K562 (cell line): Measurements from ENCODE around the gene MBD3. TPM values are rescaled to one million over a fixed set of nuclear protein-coding genes. Genes with fewer than 3 reads are reported as not detected.
A peak's percentile ranks its signal among the peaks of the same experiment; 100 is the strongest.

Experiments used
- ATAC-seq: fragments of 200-7000 bp; cut with Tn5 transposase; 3 replicates; pipeline ENCODE4 v1.9.1; 2020; ENCODE audit warnings: moderate library complexity
- BruUV-seq: library from RNA; stranded (reverse); fragments of 400-500 nt; replicated peaks from 2 replicates; lab custom pipeline; 2021; lab: Mats Ljungman, UMichigan
- CTCF ChIA-PET: fragments of 300-600 bp; formaldehyde crosslinking; extraction: SDS; loops from one replicate; lab custom pipeline; 2021; ENCODE audit warnings: low intra/inter-chr PET ratio; lab: Yijun Ruan, JAX
- POLR2A ChIA-PET: fragments of 300-600, 350-650 bp; sonication (Branson Sonifier 250); formaldehyde crosslinking; extraction: SDS; loops from one replicate; lab custom pipeline; 2021; ENCODE audit warnings: antibody characterized with exemption, inconsistent platforms; lab: Yijun Ruan, JAX
- DNase-seq, 4 experiments: peaks; one replicate each; pipeline versions ENCODE4 v3.0.0 to v3.0.0-alpha.2; 2011 to 2018; ENCODE audit warnings: low spot score in 3 of 4, mixed read lengths in 3 of 4; ENCODE audit errors: extremely low read depth in 1 of 4
- FAIRE-seq: peaks from 2 replicates; lab custom pipeline; 2011; peaks lifted over from hg19 to GRCh38; lab: Jason Lieb, UNC
- H2AFZ ChIP-seq: 2 replicates; pipeline ENCODE4 v1.6.0; 2011; ENCODE audit warnings: low read depth, low read length, control low read depth, inconsistent platforms
- H3K27ac ChIP-seq: fragments of 200-600 bp; 3 replicates; pipeline ENCODE4 v1.8.0; 2011; ENCODE audit warnings: low read depth, mild to moderate bottlenecking, control low read depth, inconsistent platforms, low read length, moderate library complexity, mixed read lengths; ENCODE audit errors: extremely low read depth
- H3K27me3 ChIP-seq, 2 experiments: fragments of 300-600 bp in 1 of 2; 2 replicates in 1 of 2; 3 replicates in 1 of 2; pipeline versions ENCODE4 v1.6.0 to v1.8.0; 2011; ENCODE audit warnings: inconsistent platforms in 2 of 2, low read length in 2 of 2, mild to moderate bottlenecking in 1 of 2, mixed read lengths in 1 of 2, moderate library complexity in 1 of 2; ENCODE audit not compliant: control insufficient read depth in 2 of 2, insufficient read depth in 2 of 2
- H3K36me3 ChIP-seq: fragments of 300-600 bp; 3 replicates; pipeline ENCODE4 v1.8.0; 2011; ENCODE audit warnings: mild to moderate bottlenecking, low read length, inconsistent platforms; ENCODE audit not compliant: control insufficient read depth, insufficient read depth
- H3K4me1 ChIP-seq, 2 experiments: fragments of 200-600 bp in 1 of 2; replicated peaks in 1 of 2; 2 replicates in 1 of 2; 3 replicates in 1 of 2; pipeline versions ENCODE4 v1.5.1 to v1.8.0; 2011; ENCODE audit warnings: inconsistent platforms in 2 of 2, low read length in 2 of 2, mild to moderate bottlenecking in 1 of 2, mixed read lengths in 1 of 2, moderate library complexity in 1 of 2; ENCODE audit not compliant: control insufficient read depth in 2 of 2, insufficient read depth in 2 of 2
- H3K4me2 ChIP-seq: 2 replicates; pipeline ENCODE4 v1.6.1; 2011; ENCODE audit warnings: low read length, control low read depth, inconsistent platforms, mixed read lengths; ENCODE audit not compliant: insufficient read depth
- H3K4me3 ChIP-seq: fragments of 200-600 bp; sonication (generic), shearing (Covaris generic); 2 replicates; pipeline ENCODE4 v1.5.1; 2016; ENCODE audit warnings: control low read depth, inconsistent platforms
- H3K79me2 ChIP-seq: fragments of 200-600 bp; 3 replicates; pipeline ENCODE4 v1.8.0; 2011; ENCODE audit warnings: low read length, inconsistent platforms; ENCODE audit not compliant: control insufficient read depth, insufficient read depth
- H3K9ac ChIP-seq, 2 experiments: 2 replicates each; pipeline versions ENCODE4 v1.6.0 to v1.6.1; 2011; ENCODE audit warnings: low read depth in 2 of 2, low read length in 2 of 2, control low read depth in 1 of 2, inconsistent platforms in 1 of 2, mild to moderate bottlenecking in 1 of 2, mixed read lengths in 1 of 2; ENCODE audit not compliant: insufficient read depth in 1 of 2
- H3K9me1 ChIP-seq: one replicate; pipeline ENCODE4 v1.6.0; 2011; ENCODE audit warnings: inconsistent platforms, mild to moderate bottlenecking, low read length, moderate library complexity; ENCODE audit not compliant: control insufficient read depth, insufficient read depth
- H3K9me3 ChIP-seq: replicated peaks from 2 replicates; pipeline ENCODE4 v1.5.1; 2011; ENCODE audit warnings: low read depth, low read length, inconsistent platforms; ENCODE audit not compliant: control insufficient read depth, insufficient read depth
- H4K20me1 ChIP-seq: replicated peaks from 2 replicates; pipeline ENCODE4 v1.6.1; 2011; ENCODE audit warnings: low read length, inconsistent platforms, mixed read lengths; ENCODE audit not compliant: control insufficient read depth, insufficient read depth
- WGBS: fragments of 100-300 bp; shearing (Covaris generic); methylation state at CpG from one replicate; pipeline ENCODE4 v1.1.6; 2016; ENCODE audit warnings: low coverage, mixed read lengths; ENCODE audit not compliant: insufficient coverage; ENCODE audit errors: missing lambda C conversion rate; 5-methylcytosine and 5-hydroxymethylcytosine counted together
- in situ Hi-C: fragments of 300-500 bp; cut with MboI; formaldehyde crosslinking; loops from 4 replicates; pipeline ENCODE4 v1.15.0; 2018; ENCODE audit warnings: inconsistent platforms, mixed read lengths
- intact Hi-C: fragments of 100-400 bp; cut with micrococcal nuclease; formaldehyde crosslinking; loops from 2 replicates; pipeline ENCODE4 v1.14.2; 2022
- polyA plus RNA-seq, 8 experiments: library from polyadenylated mRNA; depleted of rRNA in 4 of 8; stranded (reverse) in 5 of 8; unstranded in 3 of 8; fragments of >200 nt; fragmentation: Nextera tagmentation in 2 of 8; fragmentation: Illumina TruSeq in 1 of 8; extraction: Ambion mirVana in 2 of 8; extraction: Trizol in 1 of 8; gene quantifications; 2 replicates each; pipeline versions ENCODE4 v1.2.1 to v1.2.3, GENCODE V29; 2011 to 2014; ENCODE audit warnings: inconsistent platforms in 1 of 8, missing spikeins in 1 of 8
- total RNA-seq, 7 experiments: library from RNA; depleted of rRNA in 6 of 7; stranded (reverse); fragments of >200 nt in 6 of 7; fragmentation: Illumina TruSeq in 2 of 7; extraction: Trizol in 2 of 7; gene quantifications; 2 replicates each; pipeline versions ENCODE4 v1.2.1 to v1.2.3, GENCODE V29; 2011 to 2021; ENCODE audit warnings: low replicate concordance in 1 of 7
- TF ChIP-seq, protein P1 (sequence below), 2 experiments: fragments of 450-650 bp in 1 of 2; sonication (generic) in 1 of 2; formaldehyde crosslinking in 1 of 2; IDR thresholded peaks; 2 replicates each; pipeline versions ENCODE4 v1.7.1 to v1.9.0; 2016 to 2022; ENCODE audit warnings: inconsistent platforms in 1 of 2, mild to moderate bottlenecking in 1 of 2, missing genetic modification reagents in 1 of 2

MBD3 gene
- total and polyA plus RNA-seq, 9 of the 15 experiments (the other 6 are each of a cell fraction or from before 2014, with no cell fraction given), result 0.24 to 137 (median 30.9) TPM

DNA sequence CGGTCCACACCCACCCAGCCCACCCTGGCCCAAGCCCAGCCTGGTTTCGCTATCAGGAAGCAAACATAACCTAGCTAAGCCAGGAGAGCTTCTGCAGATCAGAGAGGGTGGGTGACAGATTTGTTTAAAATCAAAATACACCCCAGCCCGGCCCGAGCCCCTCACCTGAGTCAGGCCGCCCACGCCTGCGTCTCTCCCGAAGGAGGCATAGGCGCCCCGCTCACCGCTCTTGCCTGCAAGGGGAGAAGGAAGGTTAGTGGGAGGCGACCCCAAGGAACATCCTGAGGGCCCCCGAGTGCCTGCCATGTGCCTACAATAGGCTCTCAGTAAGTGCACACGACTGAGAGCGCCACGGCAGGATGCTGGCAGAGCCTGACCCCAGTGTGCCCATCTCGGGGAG, 34.5 kb upstream of the MBD3 start:
- ChIA-PET POLR2A (no interaction called here), CTCF (no interaction called here)
- 96% methylated on average over 16 of the region's 17 CpGs for WGBS
- in situ Hi-C loops, result no loop called here
- no peak overlapping the region for H2AFZ ChIP-seq
- FAIRE-seq (no peak), ATAC-seq (no peak), DNase-seq (no peak)
- no peaks in the 10 kb centered on the region for H3K9me1 ChIP-seq
- no TSS peak for BruUV-seq
- no peaks in the 10 kb centered on the region for H3K27me3 ChIP-seq
- no peaks in the 10 kb centered on the region for H4K20me1 ChIP-seq
- H3K4me2 ChIP-seq, result no peak overlapping the region
- H3K27ac ChIP-seq, result no peak overlapping the region
- intact Hi-C loops, result no loop called here
- H3K79me2 ChIP-seq, result peaks cover 27% of the 10 kb centered on the region
- H3K4me3 ChIP-seq, result no peak overlapping the region
- H3K9ac ChIP-seq, result peak overlapping the region in 1 of 2 experiments; percentile 45; a peak in 1 of 4 replicates
- no peaks in the 10 kb centered on the region for H3K9me3 ChIP-seq
- H3K4me1 ChIP-seq, result peaks cover 1 to 67% of the 10 kb centered on the region in 2 experiments; a peak in 4 of 5 replicates
- TF ChIP-seq, protein P1, sequence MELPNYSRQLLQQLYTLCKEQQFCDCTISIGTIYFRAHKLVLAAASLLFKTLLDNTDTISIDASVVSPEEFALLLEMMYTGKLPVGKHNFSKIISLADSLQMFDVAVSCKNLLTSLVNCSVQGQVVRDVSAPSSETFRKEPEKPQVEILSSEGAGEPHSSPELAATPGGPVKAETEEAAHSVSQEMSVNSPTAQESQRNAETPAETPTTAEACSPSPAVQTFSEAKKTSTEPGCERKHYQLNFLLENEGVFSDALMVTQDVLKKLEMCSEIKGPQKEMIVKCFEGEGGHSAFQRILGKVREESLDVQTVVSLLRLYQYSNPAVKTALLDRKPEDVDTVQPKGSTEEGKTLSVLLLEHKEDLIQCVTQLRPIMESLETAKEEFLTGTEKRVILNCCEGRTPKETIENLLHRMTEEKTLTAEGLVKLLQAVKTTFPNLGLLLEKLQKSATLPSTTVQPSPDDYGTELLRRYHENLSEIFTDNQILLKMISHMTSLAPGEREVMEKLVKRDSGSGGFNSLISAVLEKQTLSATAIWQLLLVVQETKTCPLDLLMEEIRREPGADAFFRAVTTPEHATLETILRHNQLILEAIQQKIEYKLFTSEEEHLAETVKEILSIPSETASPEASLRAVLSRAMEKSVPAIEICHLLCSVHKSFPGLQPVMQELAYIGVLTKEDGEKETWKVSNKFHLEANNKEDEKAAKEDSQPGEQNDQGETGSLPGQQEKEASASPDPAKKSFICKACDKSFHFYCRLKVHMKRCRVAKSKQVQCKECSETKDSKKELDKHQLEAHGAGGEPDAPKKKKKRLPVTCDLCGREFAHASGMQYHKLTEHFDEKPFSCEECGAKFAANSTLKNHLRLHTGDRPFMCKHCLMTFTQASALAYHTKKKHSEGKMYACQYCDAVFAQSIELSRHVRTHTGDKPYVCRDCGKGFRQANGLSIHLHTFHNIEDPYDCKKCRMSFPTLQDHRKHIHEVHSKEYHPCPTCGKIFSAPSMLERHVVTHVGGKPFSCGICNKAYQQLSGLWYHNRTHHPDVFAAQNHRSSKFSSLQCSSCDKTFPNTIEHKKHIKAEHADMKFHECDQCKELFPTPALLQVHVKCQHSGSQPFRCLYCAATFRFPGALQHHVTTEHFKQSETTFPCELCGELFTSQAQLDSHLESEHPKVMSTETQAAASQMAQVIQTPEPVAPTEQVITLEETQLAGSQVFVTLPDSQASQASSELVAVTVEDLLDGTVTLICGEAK (IDR thresholded peaks at IDR 0.05), result no peak
- TF ChIP-seq, protein P1 (CRISPR knock-in tag; IDR thresholded peaks at IDR 0.05), result no peak
- H3K36me3 ChIP-seq, result peaks cover 75% of the 10 kb centered on the region
